ENCODE measurements around the gene C18orf63.

Gene C18orf63

GRCh38 chr18:74273394-74273793, 42.2 kb upstream of the C18orf63 start:
- Mint-ChIP-seq H3K36me3 (ENCODE audit: low read depth) (peaks cover 8% of the 10 kb centered on the region), H3K9me3 (no peaks in the 10 kb centered on the region), H3K4me3 (no peak overlapping the region), H3K4me1 (peaks cover 63% of the 10 kb centered on the region), H3K27ac (peak overlapping the region in 2 of 3 experiments; percentile 3 to 17), H3K27me3 (ENCODE audit: low read depth) (no peaks in the 10 kb centered on the region)
- TF ChIP-seq CTCF (IDR thresholded peaks at IDR 0.05; ENCODE audit: unreplicated experiment in 3 of 3): no peak

- Mint-ChIP-seq H3K27ac (peak overlapping the region in 2 of 3 experiments; percentile 67 to 79), H3K27me3 (ENCODE audit: low read depth) (no peaks in the 10 kb centered on the region), H3K4me1 (peaks cover 57% of the 10 kb centered on the region), H3K9me3 (no peaks in the 10 kb centered on the region), H3K36me3 (ENCODE audit: low read depth) (peaks cover 8% of the 10 kb centered on the region), H3K4me3 (no peak overlapping the region)
- TF ChIP-seq CTCF (IDR thresholded peaks at IDR 0.05; ENCODE audit: unreplicated experiment in 3 of 3): no peak
Measured at GRCh38 chr18:74274700-74275099, 40.9 kb upstream of the C18orf63 start.

GRCh38 chr18:74275736-74276135, 39.9 kb upstream of the C18orf63 start:
- Mint-ChIP-seq H3K4me3 (no peak overlapping the region), H3K27me3 (ENCODE audit: low read depth) (no peaks in the 10 kb centered on the region), H3K9me3 (no peaks in the 10 kb centered on the region), H3K4me1 (peaks cover 51% of the 10 kb centered on the region), H3K36me3 (ENCODE audit: low read depth) (peaks cover 8% of the 10 kb centered on the region), H3K27ac (peak overlapping the region in 1 of 3 experiments; percentile 67)
- TF ChIP-seq CTCF (IDR thresholded peaks at IDR 0.05; ENCODE audit: unreplicated experiment in 3 of 3): no peak

GRCh38 chr18:74276609-74277008, 39.0 kb upstream of the C18orf63 start:
- no peak for TF ChIP-seq CTCF (IDR thresholded peaks at IDR 0.05; ENCODE audit: unreplicated experiment in 3 of 3)
- Mint-ChIP-seq H3K4me1 (peaks cover 58% of the 10 kb centered on the region), H3K27ac (peak overlapping the region; percentile 54 to 70 (median 56)), H3K27me3 (ENCODE audit: low read depth) (no peaks in the 10 kb centered on the region), H3K9me3 (no peaks in the 10 kb centered on the region), H3K36me3 (ENCODE audit: low read depth) (peaks cover 8% of the 10 kb centered on the region), H3K4me3 (no peak overlapping the region)

GRCh38 chr18:74277296-74277695, 38.3 kb upstream of the C18orf63 start:
- no peak overlapping the region for H3K4me3 Mint-ChIP-seq
- peaks cover 8% of the 10 kb centered on the region for H3K36me3 Mint-ChIP-seq (ENCODE audit: low read depth)
- H3K27ac Mint-ChIP-seq: peak overlapping the region in 2 of 3 experiments; percentile 54 to 58
- peaks cover 65% of the 10 kb centered on the region for H3K4me1 Mint-ChIP-seq
- H3K9me3 Mint-ChIP-seq: no peaks in the 10 kb centered on the region
- no peak for TF ChIP-seq CTCF (IDR thresholded peaks at IDR 0.05; ENCODE audit: unreplicated experiment in 3 of 3)
- no peaks in the 10 kb centered on the region for H3K27me3 Mint-ChIP-seq (ENCODE audit: low read depth)

GRCh38 chr18:74278058-74278457, 37.6 kb upstream of the C18orf63 start:
- Mint-ChIP-seq H3K36me3 (ENCODE audit: low read depth) (peaks cover 8% of the 10 kb centered on the region), H3K27me3 (ENCODE audit: low read depth) (no peaks in the 10 kb centered on the region), H3K27ac (peak overlapping the region; percentile 49 to 58 (median 52)), H3K4me3 (no peak overlapping the region), H3K4me1 (peaks cover 72% of the 10 kb centered on the region), H3K9me3 (no peaks in the 10 kb centered on the region)
- no peak for TF ChIP-seq CTCF (IDR thresholded peaks at IDR 0.05; ENCODE audit: unreplicated experiment in 3 of 3)
